HG03439 (cell line): ENCODE results near the gene ITK.

Experiments
- ATAC-seq: cut with Tn5 transposase; IDR thresholded peaks from one replicate; pipeline ENCODE4 v1.9.1; 2021; ENCODE audit warnings: mild to moderate bottlenecking, moderate library complexity; ENCODE audit not compliant: unreplicated experiment

ITK gene

GRCh38 chr5:157303667-157304327, 123.2 kb downstream of the ITK start:
- ATAC-seq = no peak
